HepG2 (cell line): ENCODE data around the gene PTCD1. TPM values are rescaled to one million over a fixed set of nuclear protein-coding genes. Genes with fewer than 3 reads are reported as not detected.

Experiments
- FOXA1 ChIP-seq, 2 experiments: fragments of 450-650 bp in 1 of 2; sonication (generic) in 1 of 2; formaldehyde crosslinking in 1 of 2; IDR thresholded peaks; 2 replicates each; pipeline versions ENCODE4 v1.4.0 to v1.6.1; 2016 to 2020; ENCODE audit warnings: missing genetic modification reagents in 1 of 2
- HNRNPLL ChIP-seq: fragments of 200-400 bp; formaldehyde crosslinking; IDR thresholded peaks from 2 replicates; pipeline ENCODE4 v1.6.1; 2017; ENCODE audit warnings: mild to moderate bottlenecking, low read depth, low read length; ENCODE audit not compliant: poor library complexity, severe bottlenecking
- MED1 ChIP-seq: sonication (generic); formaldehyde crosslinking; IDR thresholded peaks from 2 replicates; pipeline ENCODE4 v1.4.0; 2020; ENCODE audit warnings: missing genetic modification reagents
- NAIF1 ChIP-seq: sonication (generic); formaldehyde crosslinking; IDR thresholded peaks from 2 replicates; pipeline ENCODE4 v1.5.0; 2020; ENCODE audit warnings: mild to moderate bottlenecking, missing genetic modification reagents, borderline replicate concordance
- SNAPC2 ChIP-seq: sonication (generic); formaldehyde crosslinking; IDR thresholded peaks from 2 replicates; pipeline ENCODE4 v1.8.1; 2022; ENCODE audit warnings: mild to moderate bottlenecking, missing genetic modification reagents
- SOX6 ChIP-seq, 2 experiments: fragments of 450-650 bp in 1 of 2; sonication (generic) in 1 of 2; formaldehyde crosslinking in 1 of 2; IDR thresholded peaks; 2 replicates each; pipeline versions ENCODE4 v1.4.0 to v1.6.1; 2017 to 2020; ENCODE audit warnings: antibody characterized with exemption in 1 of 2, mild to moderate bottlenecking in 1 of 2, missing genetic modification reagents in 1 of 2
- TBP ChIP-seq: sonication (generic); formaldehyde crosslinking; IDR thresholded peaks from 2 replicates; pipeline ENCODE4 v1.5.0; 2020; ENCODE audit warnings: missing genetic modification reagents
- ZEB1 ChIP-seq: IDR thresholded peaks from 2 replicates; pipeline ENCODE4 v1.6.1; 2012; ENCODE audit warnings: mild to moderate bottlenecking, low read depth, inconsistent platforms; ENCODE audit not compliant: insufficient replicate concordance
- ZMYM2 ChIP-seq: sonication (generic); formaldehyde crosslinking; IDR thresholded peaks from 2 replicates; pipeline ENCODE4 v1.8.0; 2022; ENCODE audit warnings: mild to moderate bottlenecking, missing genetic modification reagents
- ZNF136 ChIP-seq: sonication (generic); formaldehyde crosslinking; IDR thresholded peaks from 2 replicates; pipeline ENCODE4 v1.8.1; 2022; ENCODE audit warnings: low read depth, mild to moderate bottlenecking, moderate library complexity, missing genetic modification reagents
- ZNF232 ChIP-seq: sonication (generic); formaldehyde crosslinking; IDR thresholded peaks from 2 replicates; pipeline ENCODE4 v1.4.0; 2020; ENCODE audit warnings: missing genetic modification reagents, borderline replicate concordance
- ZNF260 ChIP-seq: sonication (generic); formaldehyde crosslinking; IDR thresholded peaks from 2 replicates; pipeline ENCODE4 v1.4.0; 2020; ENCODE audit warnings: missing genetic modification reagents, low read depth, mild to moderate bottlenecking, borderline replicate concordance
- ZNF850 ChIP-seq: sonication (generic); formaldehyde crosslinking; conservative IDR thresholded peaks from 2 replicates; pipeline ENCODE4 v1.9.0; 2021; ENCODE audit warnings: mild to moderate bottlenecking, missing genetic modification reagents
- ZNF883 ChIP-seq: sonication (generic); formaldehyde crosslinking; IDR thresholded peaks from 2 replicates; pipeline ENCODE4 v1.5.1; 2020; ENCODE audit warnings: mild to moderate bottlenecking, missing genetic modification reagents; ENCODE audit errors: not compliant biosample characterization
- polyA plus RNA-seq, 8 experiments: library from polyadenylated mRNA; depleted of rRNA in 3 of 8; stranded (reverse) in 7 of 8; unstranded in 1 of 8; fragments of >200 nt; fragmentation: Illumina TruSeq in 4 of 8; extraction: Trizol in 4 of 8; gene quantifications; 2 replicates each; pipeline versions ENCODE4 v1.2.1 to v1.2.3, GENCODE V29; 2011 to 2016; ENCODE audit warnings: low read depth in 4 of 8, missing spikeins in 1 of 8, mixed read lengths in 1 of 8; ENCODE audit not compliant: insufficient read depth in 1 of 8
- total RNA-seq, 5 experiments: library from RNA; depleted of rRNA; stranded (reverse); fragments of >200 nt; fragmentation: Illumina TruSeq; extraction: Trizol; gene quantifications; 2 replicates each; pipeline ENCODE4 v1.2.3, GENCODE V29; 2016; ENCODE audit warnings: low read depth in 1 of 5
- TF ChIP-seq, protein P1 (sequence below): sonication (generic); formaldehyde crosslinking; IDR thresholded peaks from 2 replicates; pipeline ENCODE4 v1.4.0; 2020; ENCODE audit warnings: missing genetic modification reagents
- TF ChIP-seq, protein P2 (sequence below): IDR thresholded peaks from 2 replicates; pipeline ENCODE4 v1.6.1; 2016; ENCODE audit warnings: control low read depth
- TF ChIP-seq, protein P3 (sequence below): sonication (generic); formaldehyde crosslinking; IDR thresholded peaks from 2 replicates; pipeline ENCODE4 v1.5.1; 2020; ENCODE audit warnings: mild to moderate bottlenecking, missing genetic modification reagents, borderline replicate concordance
- TF ChIP-seq, protein P4 (sequence below): conservative IDR thresholded peaks from 2 replicates; pipeline ENCODE4 v1.6.1; 2018; ENCODE audit warnings: missing genetic modification reagents

The PTCD1 gene
- total and polyA plus RNA-seq, 2 of the 13 experiments (the other 11 are each of a cell fraction or from before 2014, with no cell fraction given), result 3.0 to 8.4 TPM

DNA sequence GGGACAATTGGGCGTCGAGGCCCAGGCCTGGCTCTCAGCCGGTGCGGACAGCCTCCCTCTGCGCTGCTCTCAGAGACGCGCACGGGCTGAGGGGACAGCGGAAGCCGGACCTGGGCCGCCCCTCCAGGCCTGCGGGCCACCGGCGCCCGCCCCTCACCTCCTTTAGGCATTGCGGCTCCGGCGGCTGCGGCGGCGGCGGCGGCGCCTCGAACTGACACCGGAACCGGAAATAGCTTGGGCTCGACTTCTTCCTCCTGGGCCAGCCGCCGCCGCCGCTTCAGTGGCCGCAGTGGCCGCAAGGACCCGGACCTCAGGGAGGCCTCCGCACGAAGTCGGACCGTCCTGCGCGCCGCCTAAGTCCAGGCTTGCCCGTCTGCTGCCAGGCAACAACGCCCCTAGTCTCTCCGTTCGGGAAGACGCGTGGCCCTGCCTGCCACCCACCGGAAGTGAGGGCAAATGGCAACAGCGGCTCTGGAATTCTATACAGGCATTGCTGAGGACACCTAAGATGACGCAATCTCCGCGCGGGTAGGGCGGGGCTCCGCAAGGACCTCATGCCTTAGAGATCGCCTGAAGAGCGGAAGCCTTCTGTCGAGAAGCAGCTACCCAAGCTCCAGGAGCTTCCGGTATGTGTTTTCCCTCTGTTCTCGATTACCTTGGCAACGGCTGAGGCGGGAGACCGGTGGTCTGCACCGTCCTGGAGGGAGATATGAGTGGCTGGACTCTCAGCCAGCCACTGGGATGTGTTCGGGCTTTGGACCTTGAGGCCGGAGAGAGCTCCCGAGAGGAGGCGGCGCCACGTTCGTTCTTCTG lies 30.0 kb downstream of the PTCD1 start, which contains the start of the genes BUD31 and PDAP1 (continued):
- TF ChIP-seq ZEB1 (peak; percentile 18), ZNF260 (CRISPR knock-in tag) (no peak), ZMYM2 (CRISPR knock-in tag) (no peak), NAIF1 (CRISPR knock-in tag) (no peak), SNAPC2 (CRISPR knock-in tag) (0 out of 2 replicates have a peak, but pooled peaks have one; percentile 48), SOX6 (IDR thresholded peaks at IDR 0.05) (no peak), SOX6 (CRISPR knock-in tag; IDR thresholded peaks at IDR 0.05) (peak; percentile 69), ZNF883 (CRISPR knock-in tag) (peak; percentile 90), TBP (no peak; the same call in 1 of the 2 replicates), MED1 (CRISPR knock-in tag) (peak; percentile 66; the same call in 1 of the 2 replicates), ZNF232 (peak; percentile 21; the same call in 1 of the 2 replicates), FOXA1 (IDR thresholded peaks at IDR 0.05) (no peak), FOXA1 (CRISPR knock-in tag; IDR thresholded peaks at IDR 0.05) (no peak), ZNF850 (no peak), ZNF136 (CRISPR knock-in tag) (0 out of 2 replicates have a peak, but pooled peaks have one; percentile 24), HNRNPLL (peak; percentile 94)
- TF ChIP-seq, protein P1, sequence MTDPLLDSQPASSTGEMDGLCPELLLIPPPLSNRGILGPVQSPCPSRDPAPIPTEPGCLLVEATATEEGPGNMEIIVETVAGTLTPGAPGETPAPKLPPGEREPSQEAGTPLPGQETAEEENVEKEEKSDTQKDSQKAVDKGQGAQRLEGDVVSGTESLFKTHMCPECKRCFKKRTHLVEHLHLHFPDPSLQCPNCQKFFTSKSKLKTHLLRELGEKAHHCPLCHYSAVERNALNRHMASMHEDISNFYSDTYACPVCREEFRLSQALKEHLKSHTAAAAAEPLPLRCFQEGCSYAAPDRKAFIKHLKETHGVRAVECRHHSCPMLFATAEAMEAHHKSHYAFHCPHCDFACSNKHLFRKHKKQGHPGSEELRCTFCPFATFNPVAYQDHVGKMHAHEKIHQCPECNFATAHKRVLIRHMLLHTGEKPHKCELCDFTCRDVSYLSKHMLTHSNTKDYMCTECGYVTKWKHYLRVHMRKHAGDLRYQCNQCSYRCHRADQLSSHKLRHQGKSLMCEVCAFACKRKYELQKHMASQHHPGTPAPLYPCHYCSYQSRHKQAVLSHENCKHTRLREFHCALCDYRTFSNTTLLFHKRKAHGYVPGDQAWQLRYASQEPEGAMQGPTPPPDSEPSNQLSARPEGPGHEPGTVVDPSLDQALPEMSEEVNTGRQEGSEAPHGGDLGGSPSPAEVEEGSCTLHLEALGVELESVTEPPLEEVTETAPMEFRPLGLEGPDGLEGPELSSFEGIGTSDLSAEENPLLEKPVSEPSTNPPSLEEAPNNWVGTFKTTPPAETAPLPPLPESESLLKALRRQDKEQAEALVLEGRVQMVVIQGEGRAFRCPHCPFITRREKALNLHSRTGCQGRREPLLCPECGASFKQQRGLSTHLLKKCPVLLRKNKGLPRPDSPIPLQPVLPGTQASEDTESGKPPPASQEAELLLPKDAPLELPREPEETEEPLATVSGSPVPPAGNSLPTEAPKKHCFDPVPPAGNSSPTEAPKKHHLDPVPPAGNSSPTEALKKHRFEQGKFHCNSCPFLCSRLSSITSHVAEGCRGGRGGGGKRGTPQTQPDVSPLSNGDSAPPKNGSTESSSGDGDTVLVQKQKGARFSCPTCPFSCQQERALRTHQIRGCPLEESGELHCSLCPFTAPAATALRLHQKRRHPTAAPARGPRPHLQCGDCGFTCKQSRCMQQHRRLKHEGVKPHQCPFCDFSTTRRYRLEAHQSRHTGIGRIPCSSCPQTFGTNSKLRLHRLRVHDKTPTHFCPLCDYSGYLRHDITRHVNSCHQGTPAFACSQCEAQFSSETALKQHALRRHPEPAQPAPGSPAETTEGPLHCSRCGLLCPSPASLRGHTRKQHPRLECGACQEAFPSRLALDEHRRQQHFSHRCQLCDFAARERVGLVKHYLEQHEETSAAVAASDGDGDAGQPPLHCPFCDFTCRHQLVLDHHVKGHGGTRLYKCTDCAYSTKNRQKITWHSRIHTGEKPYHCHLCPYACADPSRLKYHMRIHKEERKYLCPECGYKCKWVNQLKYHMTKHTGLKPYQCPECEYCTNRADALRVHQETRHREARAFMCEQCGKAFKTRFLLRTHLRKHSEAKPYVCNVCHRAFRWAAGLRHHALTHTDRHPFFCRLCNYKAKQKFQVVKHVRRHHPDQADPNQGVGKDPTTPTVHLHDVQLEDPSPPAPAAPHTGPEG (CRISPR knock-in tag), result peak; percentile 21; the same call in 1 of the 2 replicates
- TF ChIP-seq, protein P2, sequence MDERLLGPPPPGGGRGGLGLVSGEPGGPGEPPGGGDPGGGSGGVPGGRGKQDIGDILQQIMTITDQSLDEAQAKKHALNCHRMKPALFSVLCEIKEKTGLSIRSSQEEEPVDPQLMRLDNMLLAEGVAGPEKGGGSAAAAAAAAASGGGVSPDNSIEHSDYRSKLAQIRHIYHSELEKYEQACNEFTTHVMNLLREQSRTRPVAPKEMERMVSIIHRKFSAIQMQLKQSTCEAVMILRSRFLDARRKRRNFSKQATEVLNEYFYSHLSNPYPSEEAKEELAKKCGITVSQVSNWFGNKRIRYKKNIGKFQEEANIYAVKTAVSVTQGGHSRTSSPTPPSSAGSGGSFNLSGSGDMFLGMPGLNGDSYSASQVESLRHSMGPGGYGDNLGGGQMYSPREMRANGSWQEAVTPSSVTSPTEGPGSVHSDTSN (CRISPR knock-in tag), result no peak
- TF ChIP-seq, protein P3, sequence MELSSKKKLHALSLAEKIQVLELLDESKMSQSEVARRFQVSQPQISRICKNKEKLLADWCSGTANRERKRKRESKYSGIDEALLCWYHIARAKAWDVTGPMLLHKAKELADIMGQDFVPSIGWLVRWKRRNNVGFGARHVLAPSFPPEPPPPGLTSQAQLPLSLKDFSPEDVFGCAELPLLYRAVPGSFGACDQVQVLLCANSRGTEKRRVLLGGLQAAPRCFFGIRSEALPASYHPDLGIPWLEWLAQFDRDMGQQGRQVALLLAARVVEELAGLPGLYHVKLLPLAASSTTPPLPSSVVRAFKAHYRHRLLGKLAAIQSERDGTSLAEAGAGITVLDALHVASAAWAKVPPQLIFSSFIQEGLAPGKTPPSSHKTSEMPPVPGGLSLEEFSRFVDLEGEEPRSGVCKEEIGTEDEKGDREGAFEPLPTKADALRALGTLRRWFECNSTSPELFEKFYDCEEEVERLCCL (CRISPR knock-in tag), result no peak
- TF ChIP-seq, protein P4, sequence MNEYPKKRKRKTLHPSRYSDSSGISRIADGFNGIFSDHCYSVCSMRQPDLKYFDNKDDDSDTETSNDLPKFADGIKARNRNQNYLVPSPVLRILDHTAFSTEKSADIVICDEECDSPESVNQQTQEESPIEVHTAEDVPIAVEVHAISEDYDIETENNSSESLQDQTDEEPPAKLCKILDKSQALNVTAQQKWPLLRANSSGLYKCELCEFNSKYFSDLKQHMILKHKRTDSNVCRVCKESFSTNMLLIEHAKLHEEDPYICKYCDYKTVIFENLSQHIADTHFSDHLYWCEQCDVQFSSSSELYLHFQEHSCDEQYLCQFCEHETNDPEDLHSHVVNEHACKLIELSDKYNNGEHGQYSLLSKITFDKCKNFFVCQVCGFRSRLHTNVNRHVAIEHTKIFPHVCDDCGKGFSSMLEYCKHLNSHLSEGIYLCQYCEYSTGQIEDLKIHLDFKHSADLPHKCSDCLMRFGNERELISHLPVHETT, result peak; percentile 87
